ENCODE results near the gene DCTN5. TPM values are rescaled to one million over a fixed set of nuclear protein-coding genes. Genes with fewer than 3 reads are reported as not detected.

DCTN5 gene
- total and polyA plus RNA-seq, 2 of the 13 experiments (the other 11 are each of a cell fraction or from before 2014, with no cell fraction given), result 105 to 207 TPM

GRCh38 chr16:23694644-23695373, 53.5 kb downstream of the DCTN5 start (continued):
- TF ChIP-seq, protein P1, sequence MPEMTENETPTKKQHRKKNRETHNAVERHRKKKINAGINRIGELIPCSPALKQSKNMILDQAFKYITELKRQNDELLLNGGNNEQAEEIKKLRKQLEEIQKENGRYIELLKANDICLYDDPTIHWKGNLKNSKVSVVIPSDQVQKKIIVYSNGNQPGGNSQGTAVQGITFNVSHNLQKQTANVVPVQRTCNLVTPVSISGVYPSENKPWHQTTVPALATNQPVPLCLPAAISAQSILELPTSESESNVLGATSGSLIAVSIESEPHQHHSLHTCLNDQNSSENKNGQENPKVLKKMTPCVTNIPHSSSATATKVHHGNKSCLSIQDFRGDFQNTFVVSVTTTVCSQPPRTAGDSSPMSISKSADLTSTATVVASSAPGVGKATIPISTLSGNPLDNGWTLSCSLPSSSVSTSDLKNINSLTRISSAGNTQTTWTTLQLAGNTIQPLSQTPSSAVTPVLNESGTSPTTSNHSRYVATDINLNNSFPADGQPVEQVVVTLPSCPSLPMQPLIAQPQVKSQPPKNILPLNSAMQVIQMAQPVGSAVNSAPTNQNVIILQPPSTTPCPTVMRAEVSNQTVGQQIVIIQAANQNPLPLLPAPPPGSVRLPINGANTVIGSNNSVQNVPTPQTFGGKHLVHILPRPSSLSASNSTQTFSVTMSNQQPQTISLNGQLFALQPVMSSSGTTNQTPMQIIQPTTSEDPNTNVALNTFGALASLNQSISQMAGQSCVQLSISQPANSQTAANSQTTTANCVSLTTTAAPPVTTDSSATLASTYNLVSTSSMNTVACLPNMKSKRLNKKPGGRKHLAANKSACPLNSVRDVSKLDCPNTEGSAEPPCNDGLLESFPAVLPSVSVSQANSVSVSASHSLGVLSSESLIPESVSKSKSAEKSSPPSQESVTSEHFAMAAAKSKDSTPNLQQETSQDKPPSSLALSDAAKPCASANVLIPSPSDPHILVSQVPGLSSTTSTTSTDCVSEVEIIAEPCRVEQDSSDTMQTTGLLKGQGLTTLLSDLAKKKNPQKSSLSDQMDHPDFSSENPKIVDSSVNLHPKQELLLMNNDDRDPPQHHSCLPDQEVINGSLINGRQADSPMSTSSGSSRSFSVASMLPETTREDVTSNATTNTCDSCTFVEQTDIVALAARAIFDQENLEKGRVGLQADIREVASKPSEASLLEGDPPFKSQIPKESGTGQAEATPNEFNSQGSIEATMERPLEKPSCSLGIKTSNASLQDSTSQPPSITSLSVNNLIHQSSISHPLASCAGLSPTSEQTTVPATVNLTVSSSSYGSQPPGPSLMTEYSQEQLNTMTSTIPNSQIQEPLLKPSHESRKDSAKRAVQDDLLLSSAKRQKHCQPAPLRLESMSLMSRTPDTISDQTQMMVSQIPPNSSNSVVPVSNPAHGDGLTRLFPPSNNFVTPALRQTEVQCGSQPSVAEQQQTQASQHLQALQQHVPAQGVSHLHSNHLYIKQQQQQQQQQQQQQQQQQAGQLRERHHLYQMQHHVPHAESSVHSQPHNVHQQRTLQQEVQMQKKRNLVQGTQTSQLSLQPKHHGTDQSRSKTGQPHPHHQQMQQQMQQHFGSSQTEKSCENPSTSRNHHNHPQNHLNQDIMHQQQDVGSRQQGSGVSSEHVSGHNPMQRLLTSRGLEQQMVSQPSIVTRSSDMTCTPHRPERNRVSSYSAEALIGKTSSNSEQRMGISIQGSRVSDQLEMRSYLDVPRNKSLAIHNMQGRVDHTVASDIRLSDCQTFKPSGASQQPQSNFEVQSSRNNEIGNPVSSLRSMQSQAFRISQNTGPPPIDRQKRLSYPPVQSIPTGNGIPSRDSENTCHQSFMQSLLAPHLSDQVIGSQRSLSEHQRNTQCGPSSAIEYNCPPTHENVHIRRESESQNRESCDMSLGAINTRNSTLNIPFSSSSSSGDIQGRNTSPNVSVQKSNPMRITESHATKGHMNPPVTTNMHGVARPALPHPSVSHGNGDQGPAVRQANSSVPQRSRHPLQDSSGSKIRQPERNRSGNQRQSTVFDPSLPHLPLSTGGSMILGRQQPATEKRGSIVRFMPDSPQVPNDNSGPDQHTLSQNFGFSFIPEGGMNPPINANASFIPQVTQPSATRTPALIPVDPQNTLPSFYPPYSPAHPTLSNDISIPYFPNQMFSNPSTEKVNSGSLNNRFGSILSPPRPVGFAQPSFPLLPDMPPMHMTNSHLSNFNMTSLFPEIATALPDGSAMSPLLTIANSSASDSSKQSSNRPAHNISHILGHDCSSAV (CRISPR knock-in tag; IDR thresholded peaks at IDR 0.05; ENCODE audit: borderline replicate concordance), result no peak
- TF ChIP-seq AHDC1 (CRISPR knock-in tag; IDR thresholded peaks at IDR 0.05; ENCODE audit: borderline replicate concordance) (no peak), ZKSCAN8 (CRISPR knock-in tag; IDR thresholded peaks at IDR 0.05; ENCODE audit: borderline replicate concordance) (no peak), KAT8 (CRISPR knock-in tag; IDR thresholded peaks at IDR 0.05) (peak; percentile 25; the same call in 1 of the 2 replicates), ZNF20 (CRISPR knock-in tag; IDR thresholded peaks at IDR 0.05) (no peak)
- TF ChIP-seq, protein P2, sequence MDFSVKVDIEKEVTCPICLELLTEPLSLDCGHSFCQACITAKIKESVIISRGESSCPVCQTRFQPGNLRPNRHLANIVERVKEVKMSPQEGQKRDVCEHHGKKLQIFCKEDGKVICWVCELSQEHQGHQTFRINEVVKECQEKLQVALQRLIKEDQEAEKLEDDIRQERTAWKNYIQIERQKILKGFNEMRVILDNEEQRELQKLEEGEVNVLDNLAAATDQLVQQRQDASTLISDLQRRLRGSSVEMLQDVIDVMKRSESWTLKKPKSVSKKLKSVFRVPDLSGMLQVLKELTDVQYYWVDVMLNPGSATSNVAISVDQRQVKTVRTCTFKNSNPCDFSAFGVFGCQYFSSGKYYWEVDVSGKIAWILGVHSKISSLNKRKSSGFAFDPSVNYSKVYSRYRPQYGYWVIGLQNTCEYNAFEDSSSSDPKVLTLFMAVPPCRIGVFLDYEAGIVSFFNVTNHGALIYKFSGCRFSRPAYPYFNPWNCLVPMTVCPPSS (IDR thresholded peaks at IDR 0.05), result no peak
